KOPT-K1 (cell line): ENCODE measurements around the gene TCN2.
"Not testable (repeated sequence)": the region's sequence is repeated elsewhere in the genome, so short reads cannot be mapped to it uniquely, and the experiment has no call there.

ENCODE experiments used
- H3K27ac ChIP-seq: fragments of 200-600 bp; sonication (generic); 2 replicates; pipeline ENCODE4 v1.5.1; 2016; ENCODE audit warnings: antibody characterized with exemption, mild to moderate bottlenecking, low read depth, low read length; ENCODE audit not compliant: poor library complexity, severe bottlenecking
- H3K36me3 ChIP-seq: fragments of 200-600 bp; sonication (generic); 2 replicates; pipeline ENCODE4 v1.5.1; 2017; ENCODE audit warnings: antibody characterized with exemption, mild to moderate bottlenecking, low read length, moderate library complexity; ENCODE audit not compliant: insufficient read depth
- H3K9me3 ChIP-seq: fragments of 200-600 bp; sonication (generic); 2 replicates; pipeline ENCODE4 v1.5.1; 2017; ENCODE audit warnings: antibody characterized with exemption, low read length, mild to moderate bottlenecking; ENCODE audit not compliant: insufficient read depth, poor library complexity, severe bottlenecking

Gene TCN2

DNA sequence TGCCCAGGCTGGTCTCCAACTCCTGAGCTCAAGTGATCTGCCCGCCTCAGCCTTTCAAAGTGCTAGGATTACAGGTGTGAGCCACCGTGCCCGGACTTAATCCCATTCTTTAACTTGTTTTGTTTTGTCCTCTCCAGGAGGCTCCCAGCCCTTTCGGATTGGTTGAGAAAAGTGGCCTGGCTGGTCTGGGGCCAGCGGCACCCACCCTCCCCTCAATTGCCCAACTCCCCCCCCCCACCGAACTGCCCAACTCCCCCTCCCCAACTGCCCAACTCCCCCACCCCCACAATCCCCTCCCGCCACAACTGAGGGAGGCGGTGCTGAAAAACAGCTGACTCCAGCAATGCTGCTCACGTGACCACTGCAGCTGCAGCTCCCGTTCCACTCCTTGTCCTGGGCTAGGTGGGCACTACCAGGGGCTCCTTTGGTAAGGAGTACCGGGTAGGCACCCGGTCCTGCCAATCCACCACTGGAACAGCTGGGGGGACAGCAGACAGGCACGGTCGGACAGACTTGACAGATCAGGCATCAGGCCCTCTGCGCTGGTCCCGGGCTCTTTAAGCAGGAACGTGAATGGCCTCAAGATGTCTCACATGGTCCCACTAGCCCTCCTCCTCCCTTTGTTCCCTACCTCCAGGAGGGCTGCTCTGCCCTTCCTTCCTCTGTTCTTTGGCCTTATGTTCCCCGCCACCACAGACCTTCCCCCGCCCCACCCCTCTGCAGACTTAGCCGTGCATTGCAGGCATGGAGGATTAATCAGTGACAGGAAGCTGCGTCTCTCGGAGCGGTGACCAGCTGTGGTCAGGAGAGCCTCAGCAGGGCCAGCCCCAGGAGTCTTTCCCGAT lies at the start of gene TCN2:
Gene TCN2, plus strand, starts transcription at position 720 of the 845 bp plus-strand sequence. CDS start 158 bp downstream, outside the sequence.
- no peaks in the 10 kb centered on the region for H3K9me3 ChIP-seq
- H3K27ac ChIP-seq = peak within 1 kb of the TSS; percentile 44
- no peaks in the 10 kb centered on the region for H3K36me3 ChIP-seq

DNA sequence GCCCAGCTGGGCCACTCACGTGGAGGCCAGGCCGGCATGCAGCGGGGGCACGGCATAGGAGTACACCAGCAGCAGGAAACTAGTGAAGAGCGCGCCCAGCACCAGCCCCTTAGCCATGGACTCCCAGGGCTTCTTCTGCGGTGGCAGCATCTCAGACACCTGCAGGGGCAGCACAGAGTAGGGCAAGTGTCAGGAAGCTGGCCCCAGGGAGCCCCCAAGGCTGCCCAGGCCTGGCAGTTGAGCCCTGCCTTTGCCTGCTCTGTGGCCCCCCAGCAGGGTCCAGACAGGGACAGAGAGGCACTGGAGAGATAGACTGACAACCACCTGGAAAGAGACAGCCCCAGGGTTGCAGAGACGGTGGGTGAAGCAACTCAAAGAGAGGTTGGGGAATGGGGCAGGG lies 49.7 kb upstream of the TCN2 start:
- Histone ChIP-seq H3K36me3 (no peaks in the 10 kb centered on the region), H3K27ac (no peak overlapping the region), H3K9me3 (no peaks in the 10 kb centered on the region)

- Histone ChIP-seq H3K36me3 (no peaks in the 10 kb centered on the region), H3K27ac (no peak overlapping the region), H3K9me3 (no peaks in the 10 kb centered on the region)
Measured at GRCh38 chr22:30559889-30560288, 47.1 kb upstream of the TCN2 start.

GRCh38 chr22:30560643-30561202 lies 46.3 kb upstream of the TCN2 start:
- H3K9me3 ChIP-seq, H3K27ac ChIP-seq: not testable (repeated sequence)

DNA sequence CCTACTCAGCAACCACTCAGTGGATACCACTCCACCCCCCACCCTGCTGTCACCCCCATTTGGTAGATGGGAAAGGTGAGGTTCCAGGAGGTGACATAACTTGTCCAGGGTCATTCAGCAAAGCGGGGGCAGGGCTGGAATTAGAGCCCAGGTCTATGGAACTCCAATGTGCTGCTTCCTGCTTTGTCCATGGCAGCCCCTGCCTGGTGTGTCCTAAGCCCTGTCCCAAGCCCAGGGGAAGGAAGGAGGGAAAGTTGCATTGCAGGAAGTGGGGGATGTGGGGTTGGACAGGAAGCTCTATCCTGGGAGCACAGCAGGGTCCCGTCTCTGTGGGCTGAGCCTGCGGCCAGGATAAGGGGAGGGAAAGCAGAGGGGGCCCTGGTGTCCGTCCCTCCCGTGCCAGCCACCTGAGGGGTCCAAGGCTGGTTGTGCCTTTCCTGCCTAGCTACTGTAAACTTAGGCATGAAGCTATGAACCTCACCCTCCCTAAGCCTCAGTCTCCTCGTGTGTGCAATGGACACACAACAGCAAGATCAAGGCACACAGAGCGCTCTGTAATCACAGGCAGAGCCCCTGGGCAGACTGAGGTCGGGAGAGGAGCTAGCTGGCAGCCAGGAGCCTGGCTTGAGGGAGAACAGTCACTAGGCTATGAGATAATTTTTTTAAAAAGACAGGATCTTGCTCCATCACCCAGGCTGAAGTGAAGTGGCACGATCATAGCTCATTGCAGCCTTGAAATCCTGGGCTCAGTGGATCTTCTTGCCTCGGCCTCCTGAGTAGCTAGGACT lies 45.4 kb upstream of the TCN2 start:
- H3K36me3 ChIP-seq = no peaks in the 10 kb centered on the region
- H3K9me3 ChIP-seq = no peaks in the 10 kb centered on the region
- H3K27ac ChIP-seq = no peak overlapping the region

More at GRCh38 chr22:30560643-30561202, 46.3 kb upstream of the TCN2 start:
- not testable (repeated sequence) for H3K36me3 ChIP-seq

DNA sequence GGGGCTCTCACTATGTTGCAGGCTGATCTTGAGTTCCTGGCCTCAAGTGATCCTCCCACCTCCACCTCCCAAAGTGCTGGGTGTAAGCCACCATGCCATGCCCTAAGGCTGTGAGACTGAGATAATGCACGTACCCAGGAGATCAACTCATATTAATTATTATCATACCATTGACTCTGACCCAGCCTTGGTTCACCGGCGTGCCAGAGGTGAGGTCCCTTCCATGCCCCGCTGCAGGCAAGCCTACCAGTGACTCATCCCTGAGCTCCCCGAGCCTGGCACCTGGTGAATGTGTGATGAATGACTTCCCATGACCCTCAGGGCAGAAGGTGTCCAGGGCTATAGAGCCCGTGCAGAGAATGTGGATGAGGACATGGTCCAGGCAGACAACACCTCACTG lies 44.6 kb upstream of the TCN2 start:
- H3K9me3 ChIP-seq = no peaks in the 10 kb centered on the region
- no peaks in the 10 kb centered on the region for H3K36me3 ChIP-seq
- no peak overlapping the region for H3K27ac ChIP-seq

DNA sequence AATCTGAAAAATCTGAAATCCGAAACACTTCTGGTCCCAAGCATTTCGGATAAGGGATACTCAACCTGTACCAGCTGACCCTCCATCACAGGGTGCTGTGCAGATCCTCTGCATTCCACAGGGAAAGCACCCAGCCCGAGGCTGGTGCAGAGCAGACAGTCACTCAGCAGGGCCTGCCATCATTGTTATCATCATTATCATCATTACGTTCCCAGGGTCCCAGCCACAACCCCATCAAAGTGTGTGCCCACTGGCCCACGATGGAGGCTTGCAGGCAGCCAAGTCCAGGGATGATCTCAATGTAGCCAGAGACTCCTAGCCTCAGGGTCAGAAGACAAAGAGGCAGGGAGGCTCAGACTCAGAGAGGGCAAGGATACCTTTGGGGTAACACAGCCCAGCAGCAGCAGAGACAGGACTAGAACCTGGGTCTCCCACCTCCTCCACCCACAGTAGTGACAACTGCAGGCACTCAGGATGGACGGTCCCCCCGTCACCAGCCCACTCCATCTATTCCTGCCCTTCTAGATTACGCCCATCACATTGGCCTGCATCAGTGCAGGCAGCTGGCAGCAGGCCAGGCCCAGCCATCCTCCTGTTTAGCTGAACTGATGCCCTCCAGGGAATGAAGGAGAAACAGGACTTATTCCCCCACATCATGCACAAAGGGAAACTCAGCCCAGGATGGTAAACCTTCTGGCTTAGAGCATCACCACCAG lies 42.8 kb upstream of the TCN2 start:
- Histone ChIP-seq H3K36me3 (no peaks in the 10 kb centered on the region), H3K27ac (no peak overlapping the region), H3K9me3 (no peaks in the 10 kb centered on the region)

DNA sequence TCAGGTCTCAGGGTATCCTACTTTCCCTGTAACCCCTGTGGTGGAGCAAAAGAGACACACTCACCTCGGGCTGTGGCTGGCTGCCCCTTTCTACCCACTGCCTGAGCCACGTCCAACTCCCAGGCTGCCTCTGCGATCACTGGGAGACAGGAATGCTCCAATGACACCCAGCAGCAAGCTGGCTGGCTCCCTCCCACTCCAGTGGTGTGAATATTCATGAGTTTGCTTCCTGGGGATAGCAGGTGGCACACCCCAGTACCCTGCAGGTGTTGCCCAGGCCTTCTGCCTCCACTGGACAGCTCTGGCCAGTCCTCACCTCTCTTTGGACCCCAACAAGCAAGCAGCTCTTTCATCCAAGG lies 42.2 kb upstream of the TCN2 start:
- H3K9me3 ChIP-seq = no peaks in the 10 kb centered on the region
- H3K36me3 ChIP-seq = no peaks in the 10 kb centered on the region

GRCh38 chr22:30565341-30565740 lies 41.6 kb upstream of the TCN2 start:
- no peaks in the 10 kb centered on the region for H3K36me3 ChIP-seq
- H3K27ac ChIP-seq = no peak overlapping the region
- H3K9me3 ChIP-seq = no peaks in the 10 kb centered on the region

More for the DNA sequence above, 42.2 kb upstream of the TCN2 start:
- no peak overlapping the region for H3K27ac ChIP-seq

- H3K27ac ChIP-seq = no peak overlapping the region
- H3K9me3 ChIP-seq = no peaks in the 10 kb centered on the region
- H3K36me3 ChIP-seq = no peaks in the 10 kb centered on the region
Measured at GRCh38 chr22:30566125-30566524, 40.8 kb upstream of the TCN2 start.

GRCh38 chr22:30567277-30567676 lies 39.7 kb upstream of the TCN2 start:
- not testable (repeated sequence) for H3K36me3 ChIP-seq, H3K27ac ChIP-seq, H3K9me3 ChIP-seq

DNA sequence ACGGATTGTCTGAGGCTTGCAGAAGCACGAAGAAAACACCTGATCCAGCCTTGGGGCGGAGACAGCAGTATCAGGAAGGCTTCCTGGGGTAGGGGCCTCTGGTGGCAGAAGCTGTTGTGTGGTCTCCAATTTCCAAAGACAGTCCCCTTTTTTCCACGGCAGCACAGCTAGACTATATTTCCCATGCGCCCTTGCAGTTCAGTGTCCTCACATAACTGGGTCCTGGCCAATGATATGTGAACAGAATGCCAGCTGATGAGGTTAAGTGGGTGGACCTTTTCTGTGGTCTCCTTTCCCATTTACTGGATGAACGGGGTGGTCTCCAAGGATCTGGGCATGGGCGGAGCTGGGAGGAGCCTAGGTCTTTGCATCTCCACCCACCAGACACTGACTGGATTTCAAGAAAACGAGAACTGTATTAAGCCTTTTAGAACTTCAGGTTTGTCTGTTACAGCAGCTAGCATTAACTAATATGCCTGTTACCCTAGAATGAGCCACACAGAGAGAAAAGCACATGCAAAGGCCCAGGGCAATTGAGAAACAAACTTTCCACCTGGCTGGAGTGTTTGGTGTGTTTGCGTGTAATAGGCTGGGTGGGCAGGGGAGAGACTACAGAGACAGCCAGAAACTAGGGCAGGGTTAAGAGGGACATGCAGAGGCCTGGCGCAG lies 38.7 kb upstream of the TCN2 start:
- no peaks in the 10 kb centered on the region for H3K9me3 ChIP-seq
- no peaks in the 10 kb centered on the region for H3K36me3 ChIP-seq
- H3K27ac ChIP-seq = no peak overlapping the region

GRCh38 chr22:30569674-30570202 lies 37.2 kb upstream of the TCN2 start:
- H3K9me3 ChIP-seq = no peaks in the 10 kb centered on the region
- peaks cover under 1% of the 10 kb centered on the region for H3K36me3 ChIP-seq

GRCh38 chr22:30572210-30572609 lies 34.8 kb upstream of the TCN2 start:
- Histone ChIP-seq H3K9me3 (no peaks in the 10 kb centered on the region), H3K27ac (no peak overlapping the region), H3K36me3 (peaks cover 26% of the 10 kb centered on the region)

More at GRCh38 chr22:30569674-30570202, 37.2 kb upstream of the TCN2 start:
- H3K27ac ChIP-seq = no peak overlapping the region
